NB4 (cell line): ENCODE measurements around the gene CYTH3.

Source experiments
- CTCF ChIP-seq: IDR thresholded peaks from one replicate; pipeline ENCODE4 v1.5.1; 2012; ENCODE audit warnings: low read depth, low read length
- POLR2A ChIP-seq: IDR thresholded peaks from 2 replicates; pipeline ENCODE4 v1.6.1; 2011; ENCODE audit warnings: mild to moderate bottlenecking; ENCODE audit not compliant: insufficient read length; ENCODE audit errors: extremely low read depth

GRCh38 chr7:6291531-6291930, 19.1 kb upstream of the CYTH3 start:
- TF ChIP-seq CTCF: no peak
- no peak for TF ChIP-seq POLR2A
